Daoy (cell line): ENCODE results near the gene RPUSD1. TPM values are rescaled to one million over a fixed set of nuclear protein-coding genes. Genes with fewer than 3 reads are reported as not detected.
A peak's percentile ranks its signal among the peaks of the same experiment; 100 is the strongest.

ENCODE experiments used
- DNase-seq: peaks from one replicate; pipeline ENCODE4 v3.0.0-alpha.2; 2015; ENCODE audit warnings: low read depth
- total RNA-seq: library from RNA; depleted of rRNA; stranded (reverse); fragments of >200 nt; shearing (Covaris generic); gene quantifications from 2 replicates; pipeline ENCODE4 v1.2.3, GENCODE V29; 2014

RPUSD1 gene
- total RNA-seq, 1 experiment from 2014 or later, result 38.6 TPM

GRCh38 chr16:799111-799947, 11.1 kb upstream of the RPUSD1 start:
- no peak for DNase-seq

- no peak for DNase-seq
These were observed 10.5 kb upstream of the RPUSD1 start for GRCh38 chr16:798666-799065.

GRCh38 chr16:797686-798085, 9.5 kb upstream of the RPUSD1 start:
- no peak for DNase-seq

- no peak for DNase-seq
These were observed 8.9 kb upstream of the RPUSD1 start for GRCh38 chr16:797120-797420.

- no peak for DNase-seq
These were observed 8.3 kb upstream of the RPUSD1 start for GRCh38 chr16:796296-797119.

GRCh38 chr16:795580-796229, 7.5 kb upstream of the RPUSD1 start:
- peak; percentile 74 for DNase-seq

- no peak for DNase-seq
These were observed 6.8 kb upstream of the RPUSD1 start for GRCh38 chr16:794853-795466.

- no peak for DNase-seq
These were observed 6.1 kb upstream of the RPUSD1 start for GRCh38 chr16:794091-794822.

- DNase-seq, result no peak
These were observed 5.2 kb upstream of the RPUSD1 start for GRCh38 chr16:793414-793813.

- DNase-seq, result no peak
These were observed 4.2 kb upstream of the RPUSD1 start for GRCh38 chr16:792221-792995.

GRCh38 chr16:791131-791530, 3.0 kb upstream of the RPUSD1 start:
- no peak for DNase-seq

- no peak for DNase-seq
These were observed 1.9 kb upstream of the RPUSD1 start for GRCh38 chr16:790086-790485.

- DNase-seq, result no peak
These were observed 1.1 kb upstream of the RPUSD1 start for GRCh38 chr16:789191-789850.

- peak; percentile 94 for DNase-seq
These were observed 382 bp upstream of the RPUSD1 start, which contains the start of gene CHTF18 for GRCh38 chr16:788399-789126. Gene CHTF18, plus strand, starts transcription at chr16:788620. Its CDS starts 65 bp downstream, at chr16:788685.

GRCh38 chr16:787321-787966, 737 bp downstream of the RPUSD1 start:
- no peak for DNase-seq

- DNase-seq, result peak; percentile 62
These were observed 2.3 kb downstream of the RPUSD1 start for GRCh38 chr16:785563-786535.

GRCh38 chr16:784431-784830, 3.8 kb downstream of the RPUSD1 start:
- DNase-seq, result no peak
